Measurements from ENCODE around the gene BID.
"Not testable (repeated sequence)": the region's sequence is repeated elsewhere in the genome, so short reads cannot be mapped to it uniquely, and the experiment has no call there.

Gene BID

DNA sequence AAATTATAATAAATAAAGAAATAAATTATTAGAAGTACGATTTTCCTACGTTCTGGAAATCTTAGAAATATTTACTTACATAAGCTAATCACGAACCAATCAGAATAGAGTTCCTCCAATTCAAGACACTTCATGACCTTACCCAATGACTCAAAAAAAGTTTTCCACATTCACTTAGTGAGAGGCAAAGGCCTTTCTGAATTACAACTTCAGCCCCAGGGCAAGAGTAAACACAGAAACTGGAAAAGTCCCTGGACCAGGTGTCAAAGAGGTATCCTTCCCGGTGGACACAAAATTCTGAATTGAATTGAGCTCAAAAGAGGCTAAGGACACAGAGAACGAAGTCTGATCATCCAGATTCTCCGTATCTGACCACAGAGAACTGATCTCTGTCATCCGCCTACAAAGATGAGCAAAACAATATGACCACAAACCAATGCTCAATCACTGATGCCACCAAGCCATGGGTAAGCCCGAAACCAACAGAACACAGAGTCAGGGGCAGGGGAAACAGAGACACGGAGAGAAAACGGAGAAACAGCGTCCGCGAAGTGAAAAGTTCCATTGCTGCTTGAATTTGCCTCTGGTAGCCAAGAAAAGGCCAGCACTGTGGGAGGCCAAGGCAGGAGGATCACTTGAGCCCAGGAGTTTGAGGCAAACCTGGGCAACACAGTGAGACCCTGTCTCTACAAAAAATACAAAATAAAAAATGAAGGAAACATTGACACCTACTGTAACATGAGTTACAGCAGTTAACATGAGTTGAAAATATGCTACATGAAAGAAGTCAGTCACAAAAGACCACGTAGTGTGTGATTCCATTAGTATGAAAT, 6.8 kb downstream of the BID start:
- peak; percentile 75 for DNase-seq

DNA sequence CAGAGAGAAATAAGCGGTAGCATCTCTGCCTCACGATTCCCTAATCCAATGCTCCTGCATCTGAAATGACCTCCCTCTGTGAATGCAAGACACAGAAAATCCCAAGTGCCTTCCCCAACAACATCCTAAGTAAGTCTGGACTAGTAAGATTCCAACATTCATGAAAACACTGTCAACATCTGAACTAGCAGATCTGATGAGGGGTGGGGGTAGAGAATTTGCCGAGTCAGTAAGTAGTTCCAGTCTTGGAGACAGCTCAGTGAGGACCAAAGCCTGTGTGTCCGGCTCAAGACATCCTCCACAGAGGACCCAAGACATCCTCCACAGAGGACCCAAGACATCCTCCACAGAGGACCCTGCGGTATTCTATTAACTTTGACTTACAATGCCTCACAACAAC, 9.4 kb downstream of the BID start:
- not testable (repeated sequence) for DNase-seq

DNA sequence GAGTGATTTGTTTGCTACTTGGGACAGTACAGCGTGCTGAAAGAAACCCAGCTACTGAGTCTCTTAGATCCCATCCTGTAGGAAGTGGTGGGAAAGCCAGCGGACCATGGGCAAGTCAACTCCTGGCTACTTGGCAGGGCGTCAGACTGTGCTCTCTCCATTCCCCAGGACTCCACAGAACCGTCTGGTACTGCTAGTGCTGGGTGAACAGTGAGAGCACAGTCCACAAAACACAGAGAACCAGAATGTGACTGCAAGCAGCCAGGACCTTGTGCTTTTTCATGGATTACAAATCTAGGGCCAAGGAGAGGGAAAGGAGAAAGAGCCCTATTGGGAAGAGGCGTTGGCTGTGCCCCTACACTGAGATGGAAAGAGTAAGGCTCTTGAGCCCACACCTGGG, 10.2 kb downstream of the BID start:
- no peak for DNase-seq

DNA sequence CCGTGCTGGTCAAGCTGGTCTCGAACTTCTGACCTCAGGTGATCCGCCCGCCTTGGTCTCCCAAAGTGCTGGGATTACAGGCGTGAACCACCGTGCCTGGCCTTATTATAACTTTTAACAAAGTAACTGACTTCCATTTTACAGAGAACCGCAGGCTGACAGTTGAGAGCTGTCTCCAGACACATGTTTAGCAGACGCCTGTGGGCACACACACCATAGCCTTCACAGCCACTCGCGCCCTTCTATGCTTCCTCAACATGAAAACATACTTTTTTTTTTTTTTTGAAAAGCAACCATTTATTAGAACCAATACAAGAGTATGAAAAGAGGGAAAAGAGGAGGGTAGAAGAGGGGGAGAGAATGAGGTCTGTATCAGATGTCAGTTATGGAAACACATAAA, 10.8 kb downstream of the BID start:
- DNase-seq: not testable (repeated sequence)

DNA sequence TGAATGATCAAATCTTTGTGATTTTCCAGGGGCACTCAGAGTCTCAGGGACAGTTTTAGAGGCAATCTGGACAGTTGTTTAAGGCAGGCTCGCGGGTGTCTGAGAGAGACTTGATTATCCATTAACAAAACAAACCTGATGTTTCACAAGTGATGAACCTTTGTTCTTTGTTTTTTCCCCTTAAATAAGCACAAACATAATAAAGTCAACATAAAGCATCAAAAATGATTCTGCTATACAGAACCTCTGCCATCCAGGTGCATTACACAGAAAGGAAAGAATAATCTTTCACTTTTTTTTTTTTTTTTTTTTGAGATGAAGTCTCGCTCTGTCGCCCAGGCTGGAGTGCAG, 13.2 kb downstream of the BID start:
- no peak for DNase-seq

GRCh38 chr22:17754233-17754925, 19.9 kb downstream of the BID start:
- peak; percentile 45 for DNase-seq

DNA sequence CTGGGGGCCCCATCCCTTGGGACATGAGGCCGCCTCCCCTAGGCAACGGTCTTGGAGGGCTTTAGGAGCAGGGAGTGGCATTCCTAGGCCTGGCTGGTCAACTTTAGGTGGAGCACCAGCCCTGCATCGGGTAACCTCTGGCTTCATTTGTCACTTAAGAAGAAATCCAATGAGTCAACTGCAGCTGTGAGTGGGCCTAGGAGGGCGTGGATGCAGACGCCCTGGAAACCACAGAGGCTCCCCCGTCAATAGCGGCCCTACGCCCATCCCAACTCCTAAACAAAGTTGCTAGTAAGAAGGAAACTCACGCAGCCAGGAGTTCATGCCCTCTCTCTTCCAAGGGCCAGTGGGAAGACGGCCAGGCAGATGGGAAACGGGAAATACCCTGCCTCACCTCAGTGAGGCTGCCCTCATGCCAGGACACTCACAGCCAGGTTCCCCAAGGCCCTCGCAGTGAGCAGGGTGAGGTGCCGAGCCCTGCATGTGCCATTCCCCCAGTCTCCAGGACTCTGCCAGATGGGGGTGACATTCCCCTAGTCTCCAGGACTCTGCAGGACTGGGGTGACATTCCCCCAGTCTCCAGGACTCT, 20.8 kb downstream of the BID start:
- no peak for DNase-seq

GRCh38 chr22:17751596-17751995, 22.7 kb downstream of the BID start:
- DNase-seq: no peak

DNA sequence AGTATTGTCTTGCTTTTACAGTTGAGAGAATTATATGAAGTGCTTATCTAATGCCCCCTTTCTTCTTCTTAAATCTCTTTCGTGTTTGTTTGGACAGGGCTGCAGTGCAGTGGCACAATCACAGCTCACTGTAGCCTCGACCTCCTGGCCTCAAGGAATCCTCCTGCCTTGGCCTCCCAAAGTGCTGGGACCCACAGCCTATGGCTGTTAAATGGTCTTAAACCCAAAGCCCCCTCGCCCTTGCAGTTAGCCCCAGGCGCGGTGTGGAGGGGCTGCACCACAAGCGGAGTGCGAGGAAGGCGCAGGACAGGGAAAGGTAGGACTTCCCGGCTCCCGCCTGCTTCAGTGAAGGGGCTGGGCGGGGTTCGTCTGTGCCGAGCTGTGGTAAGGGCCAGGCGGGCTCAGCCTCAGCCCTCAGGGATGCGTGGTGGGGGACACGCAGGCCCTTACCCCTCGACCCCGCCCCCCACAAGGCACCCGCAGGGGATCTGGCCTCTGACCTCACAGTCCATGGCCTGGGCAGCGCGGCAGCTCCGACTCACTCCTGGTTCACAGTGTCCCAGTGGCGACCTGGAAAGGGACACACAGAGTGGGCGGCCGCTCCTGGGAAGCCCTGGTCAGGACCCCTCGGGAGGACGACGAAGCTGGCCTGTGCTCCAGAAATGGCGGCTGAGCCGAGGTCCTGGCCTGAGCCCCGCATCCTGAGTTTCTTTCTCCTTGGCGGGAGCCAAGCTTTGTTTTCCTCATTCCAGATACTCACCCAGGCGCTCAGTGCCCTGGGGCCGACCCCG, 24.5 kb downstream of the BID start:
- no peak for DNase-seq

DNA sequence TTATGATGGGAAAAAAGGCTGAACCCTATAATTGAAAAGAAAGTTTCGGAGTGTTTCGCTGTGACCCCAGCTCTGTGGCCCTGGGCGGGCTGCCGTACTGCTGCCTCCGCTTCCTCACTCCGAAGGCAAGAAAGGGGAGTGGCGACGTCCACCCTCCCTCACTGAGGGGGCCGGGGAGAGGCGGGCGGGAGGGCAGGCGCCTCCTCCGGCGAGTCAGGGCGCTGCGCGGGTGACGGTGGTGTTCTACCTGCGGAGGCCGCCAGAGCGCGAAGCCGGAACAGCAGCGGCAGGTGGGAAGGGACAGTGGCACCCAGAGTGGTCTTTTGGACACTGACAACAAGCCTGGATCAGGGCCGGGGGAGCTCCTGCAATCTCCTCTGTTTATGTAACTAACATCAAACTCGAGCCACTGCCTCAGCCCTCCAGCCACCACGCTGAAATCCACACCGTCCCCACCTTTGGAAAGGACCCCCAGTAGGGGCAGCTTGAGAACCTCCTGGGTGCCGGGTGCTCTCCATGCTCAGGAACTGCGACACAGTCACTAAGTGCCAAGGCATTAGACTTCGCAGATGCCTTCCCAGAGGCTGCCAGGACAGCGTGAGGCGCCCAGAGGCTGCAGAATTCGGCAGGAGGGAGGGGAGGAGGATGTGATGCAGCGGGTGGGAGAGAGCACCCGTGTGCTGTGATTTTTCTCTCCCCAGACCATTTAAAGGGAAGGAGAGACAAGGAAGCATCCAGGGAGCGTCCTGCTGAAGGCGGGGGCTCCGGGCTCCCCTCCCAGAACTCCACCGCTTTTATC, 25.5 kb downstream of the BID start:
- no peak for DNase-seq

DNA sequence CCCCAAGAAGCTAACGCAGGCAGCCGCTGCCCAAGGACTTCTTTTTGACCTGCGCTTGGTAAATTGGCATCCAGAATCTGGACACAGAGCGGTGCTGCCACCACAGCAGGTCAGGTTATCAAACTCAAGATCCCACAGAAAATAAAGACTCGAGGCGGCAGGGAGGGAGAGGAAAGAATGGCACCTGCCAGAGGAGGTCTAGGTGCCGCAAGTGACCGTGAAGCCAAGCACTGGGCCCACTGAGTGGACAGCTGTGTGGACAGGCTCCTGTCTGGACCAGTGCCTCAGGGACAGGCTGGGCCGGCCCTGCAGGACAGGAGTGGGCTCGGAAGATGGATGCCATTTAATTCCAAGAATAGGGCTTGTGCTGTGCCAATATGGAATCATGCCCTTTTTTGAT, 27.4 kb downstream of the BID start:
- no peak for DNase-seq

- DNase-seq: no peak
Observed at GRCh38 chr22:17744430-17744829, 29.8 kb downstream of the BID start.

GRCh38 chr22:17743661-17744411, 30.4 kb downstream of the BID start:
- no peak for DNase-seq

DNA sequence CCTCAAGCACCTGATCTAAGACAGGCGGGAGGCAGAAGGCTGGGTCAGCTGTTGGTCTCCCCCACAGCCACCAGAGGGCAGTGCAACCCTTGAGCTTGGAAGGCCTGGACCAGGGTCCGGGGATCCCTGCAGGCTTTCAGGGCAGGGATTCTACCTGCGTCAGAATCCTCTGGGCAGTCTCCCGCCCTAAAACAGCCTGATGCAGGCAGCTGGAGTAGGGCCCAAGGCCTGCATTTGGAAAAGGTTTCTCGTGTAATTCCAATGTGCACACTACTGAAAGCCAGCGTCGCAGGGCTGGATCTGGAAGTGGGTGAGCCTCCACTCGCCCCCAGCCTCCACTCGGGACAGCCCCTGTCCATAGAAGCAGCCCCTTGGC, 31.8 kb downstream of the BID start:
- peak; percentile 81 for DNase-seq

- DNase-seq: no peak
Observed at GRCh38 chr22:17741866-17742526, 32.3 kb downstream of the BID start.

DNA sequence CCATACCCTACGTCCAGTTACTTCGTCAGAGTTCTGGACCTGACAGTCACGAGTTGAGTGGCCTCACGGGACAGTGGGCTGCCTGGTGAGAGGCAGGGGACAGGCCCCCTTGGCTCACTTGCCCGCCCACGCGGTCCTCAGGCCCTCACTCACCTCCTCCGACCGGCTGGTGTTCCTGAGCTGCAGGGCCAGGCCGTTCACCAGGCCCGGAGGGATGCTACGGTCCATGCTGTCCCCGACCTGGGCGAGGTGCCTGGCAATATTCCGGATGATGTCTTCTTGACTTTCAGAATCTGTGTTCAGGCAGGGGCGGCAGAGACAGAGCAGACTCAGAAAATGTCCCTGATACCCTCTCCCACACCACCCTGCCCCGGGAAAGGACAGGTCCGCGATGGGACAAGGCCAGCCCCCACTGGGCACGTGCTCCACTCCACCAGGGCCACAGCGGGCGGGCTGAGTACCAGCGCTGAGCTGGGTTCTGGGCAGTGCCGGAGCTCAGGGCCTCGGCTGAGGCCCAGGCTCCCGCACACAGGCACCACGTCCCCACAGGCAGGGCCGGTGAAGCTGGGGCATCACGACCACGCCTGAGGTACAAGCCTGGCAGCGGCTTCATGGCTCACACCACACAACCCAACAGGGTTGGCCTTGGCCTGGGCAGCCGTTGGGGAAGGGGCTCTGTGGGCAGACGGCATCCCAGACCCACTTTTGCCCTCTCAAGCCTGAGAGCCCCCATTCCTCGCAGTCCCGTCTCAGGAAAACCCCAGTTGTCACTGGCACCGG, 34.9 kb downstream of the BID start:
- DNase-seq: no peak

- no peak for DNase-seq
Observed at GRCh38 chr22:17738386-17739128, 35.7 kb downstream of the BID start.

- DNase-seq: peak; percentile 48
Observed at GRCh38 chr22:17734187-17734586, 40.1 kb downstream of the BID start.

DNA sequence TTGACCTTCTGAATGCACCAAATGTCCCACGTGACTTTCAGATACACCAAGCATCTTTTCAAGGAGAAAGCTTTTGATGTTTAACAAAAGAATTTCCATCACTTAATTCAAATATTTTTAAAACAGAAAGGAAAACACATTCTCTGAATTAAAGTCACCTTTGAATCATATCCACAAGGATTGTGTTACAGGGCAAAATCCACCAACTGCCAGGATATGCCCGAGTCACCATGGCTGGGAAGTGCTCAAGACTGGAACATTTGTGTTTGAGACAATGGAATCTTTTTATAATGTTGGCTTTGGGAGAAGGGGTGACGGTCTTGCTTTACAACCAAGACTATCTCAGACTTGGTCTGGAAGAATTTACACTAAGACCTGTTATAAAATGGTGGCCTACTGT, 40.8 kb downstream of the BID start:
- no peak for DNase-seq

Data from stimulated activated CD4-positive, alpha-beta T cell treated with anti-CD3 and anti-CD28 coated beads, Interleukin-15, amount 100 ng/mL, for 24 hours (primary cell).